T-helper 22 cell (primary cell): ENCODE results near the gene OPRL1.

Source experiments
- DNase-seq: peaks from one replicate; pipeline ENCODE4 v3.0.0-alpha.2; 2020; ENCODE audit warnings: low read depth

OPRL1 gene

DNA sequence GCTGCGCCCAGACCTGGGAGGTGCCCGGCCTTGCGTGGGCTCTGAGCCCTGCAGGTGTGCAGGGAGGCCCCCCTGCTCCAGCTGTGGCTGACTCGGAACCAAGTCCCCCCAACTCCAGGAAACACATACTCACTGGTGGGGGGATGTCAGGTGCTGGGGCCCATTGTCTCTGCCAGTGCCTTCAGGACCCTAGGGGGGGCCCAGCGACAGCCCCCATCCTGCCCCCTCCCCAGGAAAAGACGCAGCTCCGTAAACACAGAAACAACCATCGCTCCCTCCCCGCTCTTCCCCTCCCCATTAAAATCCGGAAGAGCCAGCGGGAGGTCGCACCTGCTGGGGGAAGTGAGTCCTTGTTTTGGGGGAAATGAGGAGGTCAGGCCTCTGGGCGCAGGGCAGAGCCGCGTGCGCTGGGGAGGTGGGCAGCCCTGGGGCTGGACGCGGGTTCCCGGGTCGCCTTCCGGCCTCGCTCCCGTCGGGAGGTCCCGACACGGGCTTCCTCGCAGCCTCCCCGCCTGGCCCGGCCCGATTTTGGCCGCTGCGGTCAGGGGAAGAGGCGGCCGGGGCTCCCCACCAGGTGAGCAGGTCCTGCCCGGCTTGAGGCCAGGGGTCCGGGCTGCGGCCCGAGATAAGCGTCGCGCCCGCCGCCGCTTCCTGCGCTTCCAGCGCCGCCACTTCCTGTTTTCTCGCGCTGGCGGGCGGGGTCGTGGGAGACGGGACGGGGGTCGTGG is 37.7 kb upstream of the OPRL1 start:
- DNase-seq = no peak

DNA sequence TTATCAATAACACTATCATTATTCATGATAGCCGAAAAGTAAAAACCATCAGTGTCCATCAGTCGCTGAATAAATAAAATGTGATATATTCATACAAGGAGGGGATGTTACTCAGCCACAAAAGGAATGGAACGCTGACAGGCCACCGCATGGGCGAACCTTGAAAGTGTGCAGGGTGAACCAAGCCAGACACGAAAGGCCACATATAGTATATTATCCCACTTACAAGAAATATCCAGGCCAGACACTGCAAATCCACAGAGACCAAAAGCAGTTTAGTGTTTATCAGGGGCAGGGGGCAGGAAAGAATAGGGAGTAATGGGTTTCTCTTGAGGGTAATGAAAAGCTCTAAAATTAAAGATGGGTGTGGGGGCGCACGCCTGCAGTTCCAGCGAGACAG is 36.1 kb upstream of the OPRL1 start:
- DNase-seq = no peak

DNA sequence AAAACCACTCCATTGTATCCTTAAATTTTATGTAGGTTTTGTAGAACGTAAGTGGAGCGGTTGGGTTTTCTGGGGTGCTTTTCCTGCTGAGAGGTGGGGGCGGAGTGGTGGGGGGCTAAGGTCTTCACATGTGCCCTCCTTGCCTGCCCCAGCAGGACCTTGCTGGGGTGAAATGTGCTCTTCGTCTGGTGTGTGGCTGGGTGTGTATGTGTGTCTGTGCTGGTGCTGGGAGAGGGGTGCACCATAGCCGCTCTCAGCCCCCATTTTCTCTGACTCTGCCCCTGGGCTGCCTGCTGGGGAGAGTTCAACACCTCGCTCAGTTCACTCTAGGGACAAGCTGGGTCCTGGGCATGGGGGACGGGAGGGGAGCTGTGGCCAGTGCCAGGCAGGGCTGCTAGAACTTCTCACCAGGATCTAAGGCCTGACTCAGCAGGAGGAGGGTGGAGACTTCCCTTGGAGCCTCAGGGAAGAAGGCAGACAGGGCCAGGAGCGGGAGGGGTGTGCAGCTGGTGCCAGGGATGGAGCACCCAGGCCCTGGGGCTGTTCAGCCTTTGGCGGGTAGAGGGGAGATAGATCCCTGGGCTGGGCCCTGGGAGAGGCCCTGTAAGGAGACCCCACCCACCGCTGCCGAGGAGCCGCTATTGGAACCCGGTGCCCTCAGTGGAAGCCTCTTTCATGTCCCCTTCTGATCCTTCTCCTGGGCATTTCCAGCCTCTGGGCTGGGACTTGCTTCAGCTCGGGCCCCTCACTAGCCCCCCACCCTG is 35.2 kb upstream of the OPRL1 start:
- no peak for DNase-seq

DNA sequence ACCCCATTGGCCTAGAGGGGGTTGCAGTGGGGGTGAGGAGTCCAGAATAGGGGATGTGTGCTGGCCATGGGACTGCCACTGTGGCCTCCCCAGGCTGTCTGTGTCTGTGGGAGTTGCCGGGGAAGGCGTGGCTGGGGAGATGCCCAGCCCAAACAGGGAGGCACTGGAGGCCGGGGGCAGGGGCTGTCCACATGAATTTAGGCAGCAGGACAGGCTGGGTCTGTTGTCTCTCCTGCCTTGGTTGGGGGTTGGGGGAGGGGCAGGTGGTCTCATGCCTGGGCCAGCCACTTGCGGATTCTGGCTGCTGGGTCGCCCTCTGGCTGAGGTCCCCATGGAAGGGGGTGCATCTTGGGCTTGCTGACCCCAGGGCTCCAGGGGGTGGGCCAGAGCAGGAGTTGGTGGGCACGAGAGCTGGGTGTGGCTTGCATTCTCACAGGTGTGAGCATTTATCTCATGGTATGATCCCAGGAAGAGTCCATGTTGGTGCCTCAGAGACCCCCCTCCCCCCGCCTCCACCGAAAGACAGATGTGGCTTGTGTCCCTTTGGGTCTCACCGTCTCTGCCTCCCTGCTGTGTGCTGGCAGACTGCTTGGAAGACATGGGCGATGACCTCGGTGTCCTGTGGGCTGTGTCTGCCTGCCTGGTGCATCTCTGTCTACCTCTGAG is 34.4 kb upstream of the OPRL1 start:
- DNase-seq = no peak

DNA sequence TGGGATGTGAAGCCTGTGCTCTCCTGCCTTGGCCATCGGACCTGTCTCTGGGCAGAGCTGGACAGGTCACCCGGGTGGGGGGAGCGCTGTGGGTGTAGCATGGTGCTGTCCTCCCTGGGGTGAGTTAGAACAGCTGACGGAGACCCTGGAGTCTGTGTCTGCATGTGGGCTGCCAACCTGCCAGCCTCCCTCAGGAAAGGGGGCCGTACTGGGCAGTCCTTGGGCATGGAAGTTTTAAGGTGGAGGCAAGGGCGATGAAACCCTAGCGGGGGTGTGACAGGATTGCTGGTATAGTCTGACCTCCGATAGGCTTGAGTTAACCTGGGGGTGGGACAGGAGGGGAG is 32.9 kb upstream of the OPRL1 start:
- no peak for DNase-seq

DNA sequence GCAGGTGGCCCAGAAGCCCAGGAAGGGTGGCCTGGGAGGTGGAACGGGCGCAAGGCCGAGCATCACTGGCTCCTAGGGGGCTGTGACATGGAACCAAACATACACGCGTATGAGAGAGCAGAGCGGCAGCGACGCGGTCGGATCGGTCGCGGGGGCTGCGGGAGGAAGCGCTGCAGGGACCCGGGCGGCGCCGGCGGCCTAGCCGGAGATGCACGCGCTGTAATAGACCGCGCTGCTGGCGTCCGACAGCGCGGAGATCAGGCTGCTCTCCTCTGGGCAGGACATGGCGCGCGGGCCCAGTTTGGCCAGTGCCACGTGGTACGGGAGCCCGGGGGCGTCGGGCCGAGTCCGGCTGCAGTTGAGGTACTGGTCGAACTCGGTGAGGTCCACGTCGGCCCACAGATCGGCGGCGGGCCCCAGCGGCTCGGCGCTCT is 31.9 kb upstream of the OPRL1 start:
- DNase-seq = no peak

DNA sequence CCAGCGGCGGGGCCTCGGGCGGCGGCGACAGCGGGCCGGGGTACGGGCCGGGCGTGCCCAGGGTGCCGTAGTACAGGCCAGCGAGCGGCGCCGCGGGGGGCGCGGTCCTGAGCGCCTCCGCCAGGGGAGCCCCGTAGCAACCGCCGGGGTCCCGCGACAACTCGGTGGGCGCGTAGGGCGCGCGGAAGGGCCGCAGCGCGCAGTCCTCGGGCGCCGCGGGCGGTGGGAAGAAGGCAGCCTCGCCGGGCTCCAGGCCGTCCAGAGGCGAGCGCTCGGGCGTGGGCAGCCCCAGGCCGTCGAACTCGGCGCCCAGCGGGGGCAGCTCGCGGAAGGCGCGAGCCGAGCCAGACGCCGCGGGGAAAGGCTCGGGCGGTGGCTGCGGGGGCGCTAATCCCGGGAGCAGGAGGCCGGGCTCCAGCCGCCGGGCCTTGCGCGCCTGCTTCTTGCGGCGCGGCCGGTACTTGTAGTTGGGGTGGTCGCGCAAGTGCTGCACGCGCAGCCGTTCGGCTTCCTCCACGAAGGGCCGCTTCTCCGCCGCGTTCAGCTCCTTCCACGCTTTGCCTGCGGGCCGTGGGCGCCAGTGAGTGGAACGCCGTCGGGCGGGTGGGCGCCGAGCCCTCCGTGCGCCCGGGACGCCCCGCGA is 31.4 kb upstream of the OPRL1 start:
- no peak for DNase-seq

DNA sequence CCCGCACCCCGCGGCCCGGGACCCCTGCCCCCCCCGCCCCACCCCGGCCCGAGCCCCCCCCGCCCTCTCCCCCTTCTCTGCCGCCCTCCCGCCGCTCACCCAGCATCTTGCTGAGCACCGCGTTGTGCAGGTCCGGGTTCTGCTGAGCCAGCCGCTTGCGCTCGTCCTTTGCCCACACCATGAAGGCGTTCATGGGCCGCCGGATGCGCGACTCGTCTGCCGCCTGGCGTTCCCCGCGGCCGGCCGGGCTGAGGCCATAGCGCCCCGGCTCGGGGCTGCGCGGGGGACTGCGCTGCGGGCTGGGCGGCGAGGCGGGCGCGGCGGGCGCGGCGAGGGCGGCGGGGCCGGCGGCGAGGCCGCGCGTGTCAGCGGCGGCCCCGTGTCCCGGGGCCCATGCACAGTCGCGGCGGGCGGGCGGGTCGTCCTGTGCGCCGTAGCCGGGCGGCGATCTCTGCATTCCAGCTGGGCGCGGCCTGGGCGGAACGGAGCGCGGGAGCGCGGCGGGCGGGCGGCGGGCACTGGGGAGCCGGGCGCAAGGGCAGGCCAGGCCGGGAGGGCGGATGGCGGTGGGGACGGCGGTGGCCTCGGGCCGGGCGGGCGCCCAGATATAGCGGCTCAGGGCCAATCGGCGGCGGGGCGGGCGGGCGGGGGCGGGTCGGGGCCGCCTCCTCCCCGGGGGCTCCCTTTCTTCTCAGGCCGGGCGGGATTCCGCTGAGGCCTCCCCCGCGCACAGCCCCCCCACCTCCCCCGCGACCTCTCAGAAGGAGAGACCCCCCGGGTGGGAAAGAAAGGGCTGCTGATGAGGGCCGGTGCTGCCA is 30.6 kb upstream of the OPRL1 start, which contains the start of gene SOX18:
Gene SOX18 (minus strand): TSS at position 580 of the 818 bp plus-strand sequence. CDS start 123 bp downstream, at position 457.
- no peak for DNase-seq

DNA sequence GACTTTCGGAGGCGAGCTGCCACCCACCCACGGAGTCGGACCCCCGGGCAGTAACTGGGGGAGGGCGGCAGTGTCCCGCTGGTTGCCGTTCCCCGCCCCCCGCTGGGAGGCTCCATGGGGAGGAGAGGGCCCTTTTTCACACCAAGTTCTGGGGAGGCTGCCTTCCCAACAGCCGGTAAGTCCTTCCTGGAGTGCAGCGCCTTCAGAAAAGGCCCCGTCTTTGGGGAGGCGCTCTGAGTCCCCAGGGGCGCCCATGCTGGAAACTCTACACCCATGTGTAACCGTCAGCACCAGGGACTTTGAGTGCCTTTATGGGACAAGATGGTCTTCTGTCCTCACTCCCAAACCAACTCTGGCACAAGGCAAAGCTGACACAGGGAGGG is 30.0 kb upstream of the OPRL1 start:
- no peak for DNase-seq

DNA sequence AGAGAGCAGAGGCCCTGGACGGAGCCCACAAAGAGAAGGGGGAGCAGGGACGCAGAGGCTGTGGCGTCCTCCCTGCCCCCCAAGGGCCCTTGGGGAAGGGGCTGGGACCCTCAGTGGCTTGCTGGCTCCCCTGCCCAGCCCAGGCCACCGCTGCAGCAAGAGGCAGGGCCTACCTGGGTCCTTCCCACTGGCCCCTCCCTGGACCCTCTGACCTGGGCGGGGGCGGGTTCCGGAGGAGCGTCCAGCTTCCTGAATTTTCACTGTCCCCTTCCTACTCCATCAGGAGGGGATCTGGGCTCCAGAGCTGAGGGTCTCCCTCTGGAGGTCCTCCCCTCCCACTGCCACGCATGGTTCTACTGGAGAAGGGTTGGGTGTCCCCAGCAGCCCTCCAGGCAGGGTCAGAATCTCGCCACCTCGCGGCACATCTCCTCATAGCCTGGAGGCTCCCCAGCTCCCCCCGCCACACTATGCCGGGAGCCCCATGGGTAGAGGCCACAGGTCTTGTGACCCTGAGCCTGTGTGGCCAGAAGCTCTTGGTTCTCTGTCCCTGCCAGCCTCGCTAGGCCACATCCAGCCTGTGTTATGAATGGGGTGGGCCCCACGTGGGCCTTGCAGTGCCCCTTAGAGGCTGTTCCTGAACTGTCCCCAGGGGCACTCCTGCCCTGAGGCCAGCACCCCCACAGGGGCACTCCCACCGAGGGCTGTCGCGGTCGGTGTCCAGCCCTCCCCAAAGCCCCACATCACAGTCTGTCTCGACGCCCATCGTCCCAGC is 29.4 kb upstream of the OPRL1 start:
- DNase-seq = no peak

DNA sequence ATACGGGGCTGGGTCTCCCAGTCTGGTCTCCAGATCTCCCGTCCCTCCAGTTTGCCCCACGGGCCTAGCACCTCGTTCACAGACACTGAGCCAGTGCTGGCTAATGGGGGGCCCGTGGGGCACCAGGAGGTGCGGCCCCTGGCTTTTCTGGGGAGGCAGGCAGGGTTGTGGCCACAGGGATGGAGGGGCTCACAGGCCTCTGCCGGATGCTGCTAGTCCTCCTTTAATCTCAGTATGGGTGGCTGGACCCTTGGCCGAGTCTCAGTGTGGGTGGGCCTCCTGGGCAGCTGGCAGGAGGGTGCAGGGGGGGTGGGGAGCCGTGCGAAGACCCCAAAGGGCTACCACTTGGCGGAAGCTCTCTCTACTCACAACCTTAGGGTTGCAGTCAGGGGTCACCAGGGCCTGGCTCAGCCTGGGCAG is 28.8 kb upstream of the OPRL1 start:
- DNase-seq = no peak

DNA sequence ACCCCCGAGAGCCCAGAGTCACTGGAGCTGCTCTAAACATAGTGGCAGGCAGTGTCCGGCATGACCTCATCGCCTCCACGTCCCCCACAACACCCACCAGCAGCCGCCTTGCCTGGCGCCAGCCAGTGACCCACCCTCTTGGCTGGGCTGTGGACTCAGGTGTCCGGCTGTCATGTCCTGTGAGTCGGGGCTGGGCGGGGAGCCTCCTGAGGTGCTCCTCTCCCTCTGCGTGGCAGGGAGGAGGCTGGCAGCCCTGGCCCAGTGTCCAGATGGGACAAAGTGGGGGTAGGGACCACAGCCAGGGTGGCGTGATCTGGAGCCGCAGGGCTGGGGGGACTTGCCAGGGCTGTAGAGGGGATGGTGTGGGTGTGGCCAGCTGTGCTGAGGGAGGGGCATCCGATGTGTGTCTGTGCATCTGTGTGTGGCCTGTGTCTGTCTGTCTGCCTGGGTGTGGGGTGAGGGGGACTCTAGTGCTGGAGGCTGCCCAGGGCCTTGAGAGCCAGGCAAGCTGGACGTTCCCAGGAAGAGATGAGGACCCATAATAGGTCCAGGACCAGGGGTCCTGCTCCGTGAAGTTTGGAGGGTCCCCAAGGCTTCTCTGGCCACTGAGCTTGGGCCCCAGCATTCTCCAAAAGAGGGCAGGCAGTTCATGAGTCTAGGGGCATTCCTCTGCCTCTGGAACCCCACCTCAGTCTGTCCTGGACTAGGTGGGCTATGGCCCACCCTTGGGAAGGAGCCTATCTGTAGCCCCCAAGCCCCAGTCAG is 28.1 kb upstream of the OPRL1 start:
- DNase-seq = no peak

DNA sequence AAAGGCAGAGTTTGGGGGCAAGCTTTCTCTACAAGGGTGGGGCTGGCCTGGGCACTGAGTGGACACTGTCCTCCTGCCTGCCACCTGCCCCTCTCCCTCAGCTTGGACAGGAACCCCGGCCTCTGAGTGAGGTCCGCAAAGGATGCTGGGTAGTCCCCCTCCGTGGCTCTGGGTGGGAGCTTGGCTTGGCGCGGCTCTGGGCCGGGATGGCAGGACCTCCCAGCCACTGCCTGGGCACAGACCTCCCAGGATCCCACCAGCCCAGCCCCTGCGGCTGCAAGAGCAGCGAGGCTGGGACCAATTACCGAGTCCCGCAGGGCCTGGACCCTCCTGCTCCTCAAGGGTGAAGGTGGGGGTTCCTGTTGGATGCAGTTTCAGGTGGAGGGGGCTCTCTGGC is 27.6 kb upstream of the OPRL1 start:
- no peak for DNase-seq

DNA sequence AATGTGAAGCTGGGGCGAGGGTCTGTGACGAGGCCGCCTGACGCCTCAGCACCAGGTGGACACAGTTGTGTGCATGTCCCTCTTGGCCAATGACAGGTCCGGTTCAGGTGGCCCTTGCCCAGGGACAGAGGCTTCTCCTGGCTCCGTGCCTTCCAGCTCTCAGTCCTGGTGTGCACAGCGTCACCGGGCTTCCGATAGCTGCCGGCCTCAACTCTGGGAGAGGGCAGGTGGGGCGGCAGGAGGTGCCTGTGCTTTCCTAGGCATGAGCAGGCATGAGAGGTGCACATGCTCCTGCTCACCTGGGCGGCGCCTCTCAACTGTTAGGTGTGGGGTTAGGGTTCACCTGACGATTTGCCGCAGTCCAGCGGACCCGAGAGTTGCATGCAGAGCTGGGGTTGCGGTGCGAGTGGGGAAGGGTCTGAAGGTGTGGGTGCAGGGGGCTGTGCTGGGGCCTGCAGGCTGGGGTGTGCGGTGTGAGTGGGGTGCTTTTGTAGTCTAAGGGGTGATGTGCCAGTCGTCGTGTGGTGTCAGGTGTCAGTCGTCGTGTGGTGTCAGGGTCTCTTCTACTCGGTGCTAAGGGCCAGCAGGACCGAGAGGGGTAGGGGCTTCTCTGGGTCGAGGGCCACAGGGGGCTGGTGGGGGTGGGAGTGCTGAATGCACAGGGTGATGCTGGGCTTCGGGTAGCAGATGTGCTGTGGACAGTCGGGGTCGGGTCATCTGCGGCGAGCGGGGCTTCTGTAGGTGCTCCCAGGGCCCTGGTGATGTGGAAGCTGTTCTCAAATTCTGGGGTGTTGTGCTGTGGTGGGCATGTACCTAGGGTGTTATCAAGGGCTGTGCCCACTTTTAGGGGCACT is 26.7 kb upstream of the OPRL1 start:
- no peak for DNase-seq

DNA sequence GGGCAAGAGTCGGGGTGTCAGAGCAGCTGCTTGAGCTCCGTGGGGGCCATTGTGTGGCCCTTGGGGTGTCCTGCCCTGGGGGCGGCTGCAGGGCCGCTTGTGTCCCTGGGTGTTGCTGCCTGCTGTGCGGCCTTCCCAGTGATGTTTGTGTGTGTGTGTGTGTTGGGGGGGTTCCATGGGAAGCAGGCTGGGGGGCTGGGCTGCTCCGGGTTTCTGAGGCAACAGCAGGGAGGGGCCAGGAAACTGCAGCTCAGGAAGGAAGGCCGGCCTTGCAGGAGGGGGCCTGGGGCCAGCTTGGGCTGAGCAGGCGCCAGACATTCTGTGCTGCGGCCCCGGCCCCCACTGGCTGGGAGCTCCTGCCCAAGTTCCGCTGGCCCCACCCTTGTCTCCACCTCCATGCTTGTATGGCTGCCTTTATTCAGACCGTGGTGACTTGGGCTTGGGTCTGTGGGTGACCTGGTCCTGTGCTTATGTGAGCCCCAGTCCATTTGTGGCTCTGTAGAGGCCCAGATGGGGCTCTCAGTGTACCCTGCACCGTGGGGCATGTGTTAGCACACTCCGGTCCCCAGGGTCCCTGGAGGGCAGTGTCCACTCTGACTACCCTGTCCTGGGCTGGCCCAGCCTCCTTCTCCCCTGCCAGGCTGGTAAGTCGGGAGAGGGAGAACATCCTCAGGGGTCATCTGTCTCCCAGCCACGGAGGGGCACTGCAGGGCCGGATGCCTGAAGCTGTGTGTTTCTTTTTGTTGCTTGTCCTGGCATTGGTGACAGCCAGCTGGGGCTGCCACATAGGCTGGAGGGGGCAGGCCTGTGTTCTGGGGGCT is 25.8 kb upstream of the OPRL1 start:
- DNase-seq = no peak

DNA sequence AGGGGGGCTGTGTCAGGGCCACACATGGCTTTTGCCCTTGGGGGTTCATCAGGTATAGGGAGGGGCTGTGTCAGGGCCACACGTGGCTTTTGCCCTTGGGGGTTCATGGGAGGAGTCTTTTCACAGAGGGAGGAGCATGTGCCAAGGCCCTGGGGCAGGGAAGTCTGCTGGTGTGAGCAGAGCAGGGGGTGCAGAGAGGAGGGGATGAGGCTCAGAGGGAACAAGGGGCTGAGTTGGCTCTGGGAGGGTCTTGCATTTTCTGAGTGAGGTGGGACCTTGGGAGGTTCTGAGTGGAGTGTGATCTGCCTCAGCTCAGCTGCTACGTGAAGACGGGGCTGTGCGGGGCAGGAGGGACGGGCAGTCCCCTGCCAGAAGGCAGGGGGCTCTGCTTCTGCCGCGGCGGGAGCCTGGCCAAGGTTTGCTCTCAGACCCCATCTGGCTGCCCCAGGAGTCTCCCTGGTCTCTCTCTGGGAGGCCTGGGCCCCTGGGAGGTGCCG is 24.4 kb upstream of the OPRL1 start:
- DNase-seq = no peak

DNA sequence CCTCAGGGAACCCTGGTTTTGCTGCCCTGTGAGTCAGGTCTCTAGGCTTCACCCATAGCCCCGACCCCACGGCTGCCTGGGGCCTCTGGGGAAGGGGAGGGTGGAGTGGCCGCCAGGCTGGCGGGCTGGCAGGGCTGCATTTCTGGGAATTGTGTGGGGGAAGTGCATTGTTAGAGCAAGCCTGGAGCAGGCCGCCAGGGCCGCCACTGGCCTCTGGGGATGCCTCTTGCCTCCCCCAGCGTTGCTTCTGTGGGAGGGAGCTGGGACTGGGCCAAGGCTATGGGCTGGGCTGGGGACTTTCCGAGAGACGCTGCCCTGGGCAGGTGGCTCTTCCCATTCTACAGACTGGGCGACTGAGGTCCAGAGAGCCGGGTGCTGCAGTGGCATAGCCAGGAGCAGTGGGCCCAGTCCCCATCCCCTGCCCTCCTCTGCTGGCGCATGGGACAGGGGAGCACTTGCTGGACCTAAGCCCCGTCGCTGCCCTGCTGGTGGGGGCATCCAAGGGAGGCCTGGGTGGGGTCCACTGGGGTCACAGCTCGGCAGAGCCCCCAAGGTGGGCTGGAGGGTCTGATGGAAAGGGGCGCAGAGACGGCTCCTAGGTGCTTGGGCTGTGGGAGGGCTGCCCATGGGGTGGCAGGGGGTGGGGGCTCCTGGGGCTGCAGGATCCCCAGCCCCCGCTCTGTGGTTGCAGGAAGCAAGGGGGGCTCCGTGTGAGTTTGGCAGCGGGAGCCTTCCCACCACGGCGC is 23.8 kb upstream of the OPRL1 start:
- no peak for DNase-seq

DNA sequence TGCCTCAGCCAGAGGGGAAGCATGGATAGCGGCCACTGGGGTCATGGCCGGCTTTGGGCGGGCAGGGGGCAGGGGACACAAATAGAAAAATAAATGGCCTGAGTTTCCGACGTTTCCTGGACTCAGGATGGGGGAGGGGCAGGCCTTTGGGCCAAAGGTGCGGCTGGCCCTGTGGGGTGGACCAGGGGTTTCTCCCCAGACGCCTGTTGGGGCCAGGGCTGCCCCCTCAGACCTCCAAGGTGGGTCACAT is 23.3 kb upstream of the OPRL1 start:
- DNase-seq = no peak
